GM12878 (cell line): ENCODE measurements around the gene GMDS. TPM values are rescaled to one million over a fixed set of nuclear protein-coding genes. Genes with fewer than 3 reads are reported as not detected.

Experiments used
- ATAC-seq: fragments of 200-7000 bp; cut with Tn5 transposase; 3 replicates; pipeline ENCODE4 v1.9.1; 2020; ENCODE audit warnings: mild to moderate bottlenecking, moderate library complexity
- BruUV-seq: library from RNA; stranded (reverse); fragments of 400-500 nt; replicated peaks from 2 replicates; lab custom pipeline; 2021; lab: Mats Ljungman, UMichigan
- CTCF ChIA-PET: fragments of 300-600 bp; sonication (Branson Sonifier 250); formaldehyde crosslinking; extraction: SDS; loops from one replicate; lab custom pipeline; 2021; ENCODE audit warnings: inconsistent platforms; lab: Yijun Ruan, JAX
- POLR2A ChIA-PET: fragments of 350-600 bp; formaldehyde crosslinking; extraction: SDS; loops from one replicate; lab custom pipeline; 2021; ENCODE audit warnings: inconsistent platforms; lab: Charles Lee
- RAD21 ChIA-PET: fragments of 300-600 bp; sonication (Branson Sonifier 250); formaldehyde crosslinking; loops from one replicate; lab custom pipeline; 2023; ENCODE audit warnings: antibody characterized with exemption; ENCODE audit not compliant: unreplicated experiment; lab: Charles Lee
- SMC1A ChIA-PET: fragments of 300-600 bp; sonication (Branson Sonifier 250); formaldehyde crosslinking; loops from one replicate; lab custom pipeline; 2023; ENCODE audit not compliant: unreplicated experiment, uncharacterized antibody; lab: Charles Lee
- DNase-seq: peaks from one replicate; pipeline ENCODE4 v3.0.0-alpha.2; 2011; ENCODE audit warnings: low read depth, low spot score
- FAIRE-seq: peaks from 3 replicates; lab custom pipeline; 2011; peaks lifted over from hg19 to GRCh38; lab: Jason Lieb, UNC
- H2AFZ ChIP-seq: 2 replicates; pipeline ENCODE4 v1.6.0; 2011; ENCODE audit warnings: low read depth, low read length, control low read depth; ENCODE audit not compliant: control insufficient read depth
- H3K27ac ChIP-seq: 2 replicates; pipeline ENCODE4 v1.5.1; 2011; ENCODE audit warnings: control low read depth; ENCODE audit not compliant: control insufficient read depth, insufficient read depth
- H3K27me3 ChIP-seq, 2 experiments: replicated peaks in 1 of 2; 2 replicates each; pipeline versions ENCODE4 v1.6.0 to v1.6.1; 2011; ENCODE audit warnings: low read length in 1 of 2; ENCODE audit not compliant: control insufficient read depth in 2 of 2, insufficient read depth in 2 of 2
- H3K36me3 ChIP-seq, 2 experiments: 2 replicates each; pipeline ENCODE4 v1.5.1; 2011; ENCODE audit warnings: low read length in 1 of 2; ENCODE audit not compliant: control insufficient read depth in 2 of 2, insufficient read depth in 2 of 2
- H3K4me1 ChIP-seq: 2 replicates; pipeline ENCODE4 v1.6.1; 2011; ENCODE audit warnings: mild to moderate bottlenecking, low read length, moderate library complexity, mixed read lengths; ENCODE audit not compliant: control insufficient read depth, insufficient read depth
- H3K4me2 ChIP-seq: 2 replicates; pipeline ENCODE4 v1.6.0; 2011; ENCODE audit warnings: control low read depth; ENCODE audit not compliant: control insufficient read depth, insufficient read depth
- H3K4me3 ChIP-seq: fragments of 200-600 bp; sonication (generic); 2 replicates; pipeline ENCODE4 v1.5.1; 2016
- H3K79me2 ChIP-seq: 2 replicates; pipeline ENCODE4 v1.6.0; 2011; ENCODE audit warnings: low read length; ENCODE audit not compliant: control insufficient read depth, insufficient read depth
- H3K9ac ChIP-seq: 2 replicates; pipeline ENCODE4 v1.8.0; 2011; ENCODE audit warnings: low read length, control low read depth, mixed read lengths; ENCODE audit not compliant: control insufficient read depth, insufficient read depth
- H3K9me3 ChIP-seq: replicated peaks from 3 replicates; pipeline ENCODE4 v1.5.1; 2011; ENCODE audit warnings: mild to moderate bottlenecking, low read length; ENCODE audit not compliant: control insufficient read depth, insufficient read depth
- H4K20me1 ChIP-seq: 2 replicates; pipeline ENCODE4 v1.6.0; 2011; ENCODE audit not compliant: control insufficient read depth, insufficient read depth
- CEBPB ChIP-seq, 2 experiments: fragments of 150-350 bp in 1 of 2; IDR thresholded peaks; 2 replicates each; pipeline ENCODE4 v1.6.1; 2012 to 2014; ENCODE audit warnings: low read depth in 2 of 2, low read length in 2 of 2, borderline replicate concordance in 1 of 2, inconsistent platforms in 1 of 2
- CHD2 ChIP-seq: IDR thresholded peaks from 2 replicates; pipeline ENCODE4 v1.6.1; 2011; ENCODE audit warnings: low read depth, low read length, improper control_type of control experiment, borderline replicate concordance
- CHD4 ChIP-seq: fragments of 200-600 bp; sonication (generic); IDR thresholded peaks from 2 replicates; pipeline ENCODE4 v1.6.1; 2016; ENCODE audit warnings: mild to moderate bottlenecking
- CREM ChIP-seq: IDR thresholded peaks from 2 replicates; pipeline ENCODE4 v1.6.1; 2014; ENCODE audit warnings: antibody characterized with exemption, low read depth
- FOXK2 ChIP-seq: fragments of 450-650 bp; IDR thresholded peaks from 2 replicates; pipeline ENCODE4 v1.6.1; 2017; ENCODE audit warnings: mild to moderate bottlenecking, moderate library complexity
- JUND ChIP-seq: IDR thresholded peaks from 2 replicates; pipeline ENCODE4 v1.6.1; 2012; ENCODE audit warnings: low read depth, mild to moderate bottlenecking, low read length, improper control_type of control experiment, moderate library complexity
- NFYA ChIP-seq: IDR thresholded peaks from 2 replicates; pipeline ENCODE4 v1.6.1; 2011; ENCODE audit warnings: low read depth, mild to moderate bottlenecking, low read length, improper control_type of control experiment, borderline replicate concordance
- RAD21 ChIP-seq: IDR thresholded peaks from 2 replicates; pipeline ENCODE4 v1.6.1; 2011; ENCODE audit warnings: mild to moderate bottlenecking, low read depth, low read length, moderate library complexity; ENCODE audit not compliant: insufficient read depth
- SMC3 ChIP-seq: IDR thresholded peaks from 2 replicates; pipeline ENCODE4 v1.6.1; 2011; ENCODE audit warnings: low read length, improper control_type of control experiment, borderline replicate concordance
- SREBF1 ChIP-seq: IDR thresholded peaks from 2 replicates; pipeline ENCODE4 v1.6.1; 2012; ENCODE audit warnings: mild to moderate bottlenecking, low read length
- STAT1 ChIP-seq: fragments of 450-650 bp; conservative IDR thresholded peaks from 2 replicates; pipeline ENCODE4 v1.6.1; 2014; ENCODE audit warnings: antibody characterized with exemption, mild to moderate bottlenecking
- TAF1 ChIP-seq: IDR thresholded peaks from 2 replicates; pipeline ENCODE4 v1.6.1; 2011; ENCODE audit warnings: mild to moderate bottlenecking, low read depth, low read length, borderline replicate concordance
- WGBS: methylation state at CpG from one replicate; pipeline ENCODE4 v1.1.6; 2016; ENCODE audit warnings: low lambda C conversion rate; ENCODE audit not compliant: insufficient replicate concordance, insufficient coverage; ENCODE audit errors: missing lambda C conversion rate; 5-methylcytosine and 5-hydroxymethylcytosine counted together
- in situ Hi-C: fragments of 300-500 bp; cut with MboI; formaldehyde crosslinking; loops from 9 replicates; pipeline ENCODE4 v1.14.3; 2018; ENCODE audit warnings: mixed read lengths
- intact Hi-C: fragments of 100-400 bp; cut with micrococcal nuclease; formaldehyde crosslinking; loops from one replicate; pipeline ENCODE4 v1.14.2; 2022; ENCODE audit not compliant: unreplicated experiment
- polyA plus RNA-seq, 11 experiments: library from polyadenylated mRNA; depleted of rRNA in 4 of 11; unstranded in 6 of 11; stranded (reverse) in 5 of 11; fragments of >200 nt; fragmentation: Nextera tagmentation in 4 of 11; fragmentation: Illumina TruSeq in 1 of 11; extraction: Ambion mirVana in 4 of 11; extraction: Trizol in 1 of 11; gene quantifications; 1 replicate in 1 of 11; 2 replicates in 10 of 11; pipeline versions ENCODE4 v1.2.1 to v1.2.3, GENCODE V29; 2011 to 2016; ENCODE audit warnings: inconsistent platforms in 2 of 11, missing spikeins in 2 of 11, low read depth in 1 of 11
- total RNA-seq, 4 experiments: library from RNA; depleted of rRNA in 3 of 4; stranded (reverse); fragments of >200 nt in 3 of 4; fragmentation: Illumina TruSeq in 1 of 4; extraction: Trizol in 1 of 4; gene quantifications; 2 replicates each; pipeline versions ENCODE4 v1.2.1 to v1.2.3, GENCODE V29; 2013 to 2021
- TF ChIP-seq, protein P1 (sequence below): fragments of 450-650 bp; IDR thresholded peaks from 2 replicates; pipeline ENCODE4 v1.6.1; 2017; ENCODE audit warnings: mild to moderate bottlenecking
- TF ChIP-seq, protein P2 (sequence below): fragments of 450-650 bp; IDR thresholded peaks from 2 replicates; pipeline ENCODE4 v1.6.1; 2017; ENCODE audit warnings: antibody characterized with exemption, mild to moderate bottlenecking, moderate library complexity

Gene GMDS
- total and polyA plus RNA-seq, 10 of the 15 experiments (the other 5 are each of a cell fraction or from before 2014, with no cell fraction given): 0.61 to 53.8 (median 29.3) TPM

DNA sequence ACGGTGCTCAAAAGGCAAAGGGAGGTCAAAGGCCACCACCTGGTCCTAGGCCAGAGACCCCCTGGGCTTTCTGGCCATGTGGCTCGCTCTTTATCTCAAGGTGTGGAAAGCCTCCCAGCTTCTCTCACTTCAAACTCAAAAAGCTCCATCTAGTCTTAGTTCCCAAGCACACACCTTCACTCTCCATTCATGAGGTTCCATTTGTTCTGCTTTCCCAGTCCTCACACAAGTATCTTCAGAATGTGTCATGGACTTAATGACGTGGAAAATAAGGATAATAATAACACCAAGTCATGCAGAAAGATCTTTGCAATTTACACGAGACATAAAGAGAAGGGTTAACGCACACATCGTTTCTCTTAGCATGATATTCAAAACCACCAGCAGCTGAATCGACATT lies 219.3 kb downstream of the GMDS start:
- Histone ChIP-seq H3K4me2 (no peak overlapping the region), H3K9me3 (no peaks in the 10 kb centered on the region), H3K36me3 (no peaks in the 10 kb centered on the region), H3K4me1 (peaks cover 3% of the 10 kb centered on the region; the same call in 1 of the 2 replicates), H3K79me2 (no peaks in the 10 kb centered on the region), H2AFZ (no peak overlapping the region), H3K27me3 (no peaks in the 10 kb centered on the region), H3K4me3 (no peak overlapping the region), H3K9ac (no peak overlapping the region), H4K20me1 (no peaks in the 10 kb centered on the region), H3K27ac (no peak overlapping the region)
- TF ChIP-seq CREM (no peak), TAF1 (no peak)
- ChIA-PET POLR2A (no interaction called here), RAD21 (no interaction called here), CTCF (no interaction called here), SMC1A (interaction anchor here (0.7 to 0.9 kb wide), 2 partner anchors 14 to 18 kb away, joined by 3 to 4 read pairs; no protein-coding TSS in a partner anchor)
- in situ Hi-C loops (no loop called here), intact Hi-C loops (no loop called here)
- DNase-seq (no peak), ATAC-seq (no peak), FAIRE-seq (no peak)
- BruUV-seq: no TSS peak
- WGBS: 64% methylated on average over 7 of the region's 7 CpGs

GRCh38 chr6:2021713-2022125 lies 223.7 kb downstream of the GMDS start:
- DNase-seq (no peak), FAIRE-seq (no peak), ATAC-seq (no peak)
- ChIA-PET RAD21 (no interaction called here), SMC1A (interaction anchor here (1.6 kb wide), 1 partner anchor 10 kb away, joined by 6 read pairs; no protein-coding TSS in a partner anchor), CTCF (no interaction called here), POLR2A (interaction anchor here (1.1 kb wide), 1 partner anchor 11 kb away, joined by 3 read pairs; no protein-coding TSS in a partner anchor)
- no peak overlapping the region for H3K9ac ChIP-seq
- no peaks in the 10 kb centered on the region for H3K27me3 ChIP-seq
- H3K4me3 ChIP-seq: no peak overlapping the region
- no peaks in the 10 kb centered on the region for H3K4me1 ChIP-seq
- no peaks in the 10 kb centered on the region for H3K36me3 ChIP-seq
- 91% methylated on average over 4 of the region's 4 CpGs for WGBS
- intact Hi-C loops: no loop called here
- no peaks in the 10 kb centered on the region for H4K20me1 ChIP-seq
- no peak overlapping the region for H3K27ac ChIP-seq
- H3K4me2 ChIP-seq: no peak overlapping the region
- BruUV-seq: no TSS peak
- in situ Hi-C loops: no loop called here
- no peaks in the 10 kb centered on the region for H3K9me3 ChIP-seq
- H3K79me2 ChIP-seq: no peaks in the 10 kb centered on the region
- H2AFZ ChIP-seq: no peak overlapping the region
- TF ChIP-seq SREBF1 (no peak), CHD2 (no peak), CEBPB (IDR thresholded peaks at IDR 0.05; ENCODE audit: borderline replicate concordance in 1 of 2, low read depth in 2 of 2, low read length in 2 of 2) (no peak), RAD21 (no peak), NFYA (no peak), FOXK2 (no peak), SMC3 (no peak), STAT1 (no peak), CHD4 (no peak), JUND (no peak)
- TF ChIP-seq, protein P1, sequence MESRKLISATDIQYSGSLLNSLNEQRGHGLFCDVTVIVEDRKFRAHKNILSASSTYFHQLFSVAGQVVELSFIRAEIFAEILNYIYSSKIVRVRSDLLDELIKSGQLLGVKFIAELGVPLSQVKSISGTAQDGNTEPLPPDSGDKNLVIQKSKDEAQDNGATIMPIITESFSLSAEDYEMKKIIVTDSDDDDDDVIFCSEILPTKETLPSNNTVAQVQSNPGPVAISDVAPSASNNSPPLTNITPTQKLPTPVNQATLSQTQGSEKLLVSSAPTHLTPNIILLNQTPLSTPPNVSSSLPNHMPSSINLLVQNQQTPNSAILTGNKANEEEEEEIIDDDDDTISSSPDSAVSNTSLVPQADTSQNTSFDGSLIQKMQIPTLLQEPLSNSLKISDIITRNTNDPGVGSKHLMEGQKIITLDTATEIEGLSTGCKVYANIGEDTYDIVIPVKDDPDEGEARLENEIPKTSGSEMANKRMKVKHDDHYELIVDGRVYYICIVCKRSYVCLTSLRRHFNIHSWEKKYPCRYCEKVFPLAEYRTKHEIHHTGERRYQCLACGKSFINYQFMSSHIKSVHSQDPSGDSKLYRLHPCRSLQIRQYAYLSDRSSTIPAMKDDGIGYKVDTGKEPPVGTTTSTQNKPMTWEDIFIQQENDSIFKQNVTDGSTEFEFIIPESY: no peak
- TF ChIP-seq, protein P2, sequence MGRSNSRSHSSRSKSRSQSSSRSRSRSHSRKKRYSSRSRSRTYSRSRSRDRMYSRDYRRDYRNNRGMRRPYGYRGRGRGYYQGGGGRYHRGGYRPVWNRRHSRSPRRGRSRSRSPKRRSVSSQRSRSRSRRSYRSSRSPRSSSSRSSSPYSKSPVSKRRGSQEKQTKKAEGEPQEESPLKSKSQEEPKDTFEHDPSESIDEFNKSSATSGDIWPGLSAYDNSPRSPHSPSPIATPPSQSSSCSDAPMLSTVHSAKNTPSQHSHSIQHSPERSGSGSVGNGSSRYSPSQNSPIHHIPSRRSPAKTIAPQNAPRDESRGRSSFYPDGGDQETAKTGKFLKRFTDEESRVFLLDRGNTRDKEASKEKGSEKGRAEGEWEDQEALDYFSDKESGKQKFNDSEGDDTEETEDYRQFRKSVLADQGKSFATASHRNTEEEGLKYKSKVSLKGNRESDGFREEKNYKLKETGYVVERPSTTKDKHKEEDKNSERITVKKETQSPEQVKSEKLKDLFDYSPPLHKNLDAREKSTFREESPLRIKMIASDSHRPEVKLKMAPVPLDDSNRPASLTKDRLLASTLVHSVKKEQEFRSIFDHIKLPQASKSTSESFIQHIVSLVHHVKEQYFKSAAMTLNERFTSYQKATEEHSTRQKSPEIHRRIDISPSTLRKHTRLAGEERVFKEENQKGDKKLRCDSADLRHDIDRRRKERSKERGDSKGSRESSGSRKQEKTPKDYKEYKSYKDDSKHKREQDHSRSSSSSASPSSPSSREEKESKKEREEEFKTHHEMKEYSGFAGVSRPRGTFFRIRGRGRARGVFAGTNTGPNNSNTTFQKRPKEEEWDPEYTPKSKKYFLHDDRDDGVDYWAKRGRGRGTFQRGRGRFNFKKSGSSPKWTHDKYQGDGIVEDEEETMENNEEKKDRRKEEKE: no peak
